Body of pancreas (tissue), 4 donors: ENCODE measurements around the gene TMSB10.

Source experiments
- POLR2A ChIP-seq, 3 donors: fragments of 450-650 bp; IDR thresholded peaks; one replicate each; pipeline ENCODE4 v1.6.1; 2016; ENCODE audit warnings: antibody characterized with exemption in 3 of 3, mild to moderate bottlenecking in 2 of 3
- TF ChIP-seq, protein P1 (sequence below), 7 experiments: fragments of 450-650 bp in 4 of 7; fragments of 200-600 bp in 3 of 7; sonication (generic) in 3 of 7; IDR thresholded peaks; one replicate each; pipeline ENCODE4 v1.5.1; 2016 to 2019; ENCODE audit warnings: antibody characterized with exemption in 7 of 7

DNA sequence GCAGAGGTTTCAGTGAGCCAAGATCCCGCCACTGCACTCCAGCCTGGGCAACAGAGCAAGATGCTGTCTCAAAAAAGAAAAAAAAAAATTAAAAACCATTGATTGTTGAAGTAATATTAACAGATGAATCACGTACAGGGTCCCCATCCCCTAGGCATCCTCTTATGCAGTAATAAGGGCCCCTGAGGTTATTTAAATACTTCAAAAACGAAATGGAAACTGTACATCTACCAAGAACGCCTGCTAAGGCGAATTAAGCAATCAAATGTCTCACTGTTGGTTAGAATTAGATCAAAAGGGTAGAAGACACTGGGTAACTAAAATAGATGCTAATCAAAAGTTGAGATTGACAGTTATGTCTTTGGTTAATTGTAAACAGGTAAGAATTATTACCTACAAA lies 32.1 kb upstream of the TMSB10 start:
- no peak for TF ChIP-seq POLR2A (IDR thresholded peaks at IDR 0.05)
- TF ChIP-seq, protein P1, sequence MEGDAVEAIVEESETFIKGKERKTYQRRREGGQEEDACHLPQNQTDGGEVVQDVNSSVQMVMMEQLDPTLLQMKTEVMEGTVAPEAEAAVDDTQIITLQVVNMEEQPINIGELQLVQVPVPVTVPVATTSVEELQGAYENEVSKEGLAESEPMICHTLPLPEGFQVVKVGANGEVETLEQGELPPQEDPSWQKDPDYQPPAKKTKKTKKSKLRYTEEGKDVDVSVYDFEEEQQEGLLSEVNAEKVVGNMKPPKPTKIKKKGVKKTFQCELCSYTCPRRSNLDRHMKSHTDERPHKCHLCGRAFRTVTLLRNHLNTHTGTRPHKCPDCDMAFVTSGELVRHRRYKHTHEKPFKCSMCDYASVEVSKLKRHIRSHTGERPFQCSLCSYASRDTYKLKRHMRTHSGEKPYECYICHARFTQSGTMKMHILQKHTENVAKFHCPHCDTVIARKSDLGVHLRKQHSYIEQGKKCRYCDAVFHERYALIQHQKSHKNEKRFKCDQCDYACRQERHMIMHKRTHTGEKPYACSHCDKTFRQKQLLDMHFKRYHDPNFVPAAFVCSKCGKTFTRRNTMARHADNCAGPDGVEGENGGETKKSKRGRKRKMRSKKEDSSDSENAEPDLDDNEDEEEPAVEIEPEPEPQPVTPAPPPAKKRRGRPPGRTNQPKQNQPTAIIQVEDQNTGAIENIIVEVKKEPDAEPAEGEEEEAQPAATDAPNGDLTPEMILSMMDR (IDR thresholded peaks at IDR 0.05), result no peak
